Effector CD8-positive, alpha-beta T cell (primary cell): ENCODE measurements around the gene SDR42E1.
"Not testable (repeated sequence)": the region's sequence is repeated elsewhere in the genome, so short reads cannot be mapped to it uniquely, and the experiment has no call there.

Experiments used
- DNase-seq: peaks from one replicate; lab custom pipeline; 2025; lab: John Stamatoyannopoulos, UW

Gene SDR42E1

GRCh38 chr16:82037251-82037650 lies 26.0 kb upstream of the SDR42E1 start:
- no peak for DNase-seq

- DNase-seq = no peak
These were observed 23.8 kb upstream of the SDR42E1 start, which contains the start of gene HSD17B2 for GRCh38 chr16:82034981-82035612. Gene HSD17B2 (plus strand): TSS chr16:82035253. CDS start chr16:82035425, 172 bp downstream.

- DNase-seq = no peak
These were observed 22.5 kb upstream of the SDR42E1 start for GRCh38 chr16:82033683-82034300.

GRCh38 chr16:82033006-82033405 lies 21.7 kb upstream of the SDR42E1 start:
- DNase-seq = no peak

GRCh38 chr16:82031116-82032084 lies 20.1 kb upstream of the SDR42E1 start:
- no peak for DNase-seq

GRCh38 chr16:82027629-82028064 lies 16.4 kb upstream of the SDR42E1 start:
- no peak for DNase-seq

GRCh38 chr16:82024883-82025282 lies 13.6 kb upstream of the SDR42E1 start:
- DNase-seq = no peak

- no peak for DNase-seq
These were observed 13.0 kb upstream of the SDR42E1 start for GRCh38 chr16:82024316-82024715.

- DNase-seq = no peak
These were observed 11.9 kb upstream of the SDR42E1 start for GRCh38 chr16:82023206-82023605.

- DNase-seq = no peak
These were observed 8.8 kb upstream of the SDR42E1 start for GRCh38 chr16:82020051-82020450.

GRCh38 chr16:82019535-82019934 lies 8.3 kb upstream of the SDR42E1 start:
- no peak for DNase-seq

- DNase-seq = no peak
These were observed 6.8 kb upstream of the SDR42E1 start for GRCh38 chr16:82017911-82018568.

- no peak for DNase-seq
These were observed 5.7 kb upstream of the SDR42E1 start for GRCh38 chr16:82016964-82017363.

- no peak for DNase-seq
These were observed 5.0 kb upstream of the SDR42E1 start for GRCh38 chr16:82016263-82016662.

- no peak for DNase-seq
These were observed 1.9 kb upstream of the SDR42E1 start for GRCh38 chr16:82013139-82013538.

GRCh38 chr16:82010649-82011048 lies 621 bp downstream of the SDR42E1 start:
- no peak for DNase-seq

- not testable (repeated sequence) for DNase-seq
These were observed 1.5 kb downstream of the SDR42E1 start for GRCh38 chr16:82009789-82010188.

GRCh38 chr16:82008957-82009592 lies 2.2 kb downstream of the SDR42E1 start:
- DNase-seq = no peak

GRCh38 chr16:82007189-82007588 lies 4.1 kb downstream of the SDR42E1 start:
- no peak for DNase-seq

- no peak for DNase-seq
These were observed 5.2 kb downstream of the SDR42E1 start for GRCh38 chr16:82006036-82006435.

GRCh38 chr16:82005027-82005830 lies 6.0 kb downstream of the SDR42E1 start:
- DNase-seq = no peak
